K562 (cell line): Measurements from ENCODE around the gene NDUFA5. TPM values are rescaled to one million over a fixed set of nuclear protein-coding genes. Genes with fewer than 3 reads are reported as not detected.

Experiments used
- ASH1L ChIP-seq: fragments of 450-650 bp; IDR thresholded peaks from 2 replicates; pipeline ENCODE4 v1.6.1; 2018; ENCODE audit warnings: borderline replicate concordance, mild to moderate bottlenecking, low read depth; ENCODE audit not compliant: partially characterized antibody
- CGGBP1 ChIP-seq: fragments of 250-450 bp; sonication (Bioruptor Pico); IDR thresholded peaks from 2 replicates; pipeline ENCODE4 v1.9.0; 2021; ENCODE audit warnings: mild to moderate bottlenecking
- CREM ChIP-seq: IDR thresholded peaks from 2 replicates; pipeline ENCODE4 v1.6.1; 2014; ENCODE audit warnings: antibody characterized with exemption, low read depth
- DEAF1 ChIP-seq: fragments of 450-650 bp; formaldehyde crosslinking; IDR thresholded peaks from 2 replicates; pipeline ENCODE4 v1.4.0; 2020; ENCODE audit warnings: mild to moderate bottlenecking, moderate library complexity
- HDAC8 ChIP-seq: fragments of 450-650 bp; IDR thresholded peaks from 2 replicates; pipeline ENCODE4 v1.6.1; 2016; ENCODE audit warnings: mild to moderate bottlenecking, missing genetic modification characterization, moderate library complexity, missing compliant biosample characterization
- HDGF ChIP-seq: fragments of 450-650 bp; IDR thresholded peaks from 2 replicates; pipeline ENCODE4 v1.6.1; 2016
- NR2C2 ChIP-seq, 2 experiments: fragments of 200-800 bp in 1 of 2; sonication (Bioruptor generic) in 1 of 2; sonication (generic) in 1 of 2; formaldehyde crosslinking in 1 of 2; IDR thresholded peaks; 2 replicates each; pipeline versions ENCODE4 v1.6.1 to v1.8.0; 2016 to 2022; ENCODE audit warnings: mild to moderate bottlenecking in 1 of 2, missing compliant biosample characterization in 1 of 2, missing genetic modification characterization in 1 of 2, missing genetic modification reagents in 1 of 2
- NUFIP1 ChIP-seq: fragments of 450-650 bp; IDR thresholded peaks from 2 replicates; pipeline ENCODE4 v1.6.1; 2018; ENCODE audit not compliant: partially characterized antibody
- RFX7 ChIP-seq: fragments of 250-450 bp; sonication (Bioruptor Pico); IDR thresholded peaks from 2 replicates; pipeline ENCODE4 v1.5.1; 2021; ENCODE audit warnings: mild to moderate bottlenecking
- SRSF3 ChIP-seq: fragments of 200-400 bp; formaldehyde crosslinking; IDR thresholded peaks from 2 replicates; pipeline ENCODE4 v1.6.1; 2016; ENCODE audit warnings: mild to moderate bottlenecking, low read length, moderate library complexity; ENCODE audit not compliant: insufficient read depth
- TFAP4 ChIP-seq: sonication (generic); formaldehyde crosslinking; IDR thresholded peaks from 2 replicates; pipeline ENCODE4 v1.8.0; 2022; ENCODE audit warnings: missing genetic modification reagents, mild to moderate bottlenecking, moderate library complexity, borderline replicate concordance
- TGIF2 ChIP-seq: sonication (generic); formaldehyde crosslinking; IDR thresholded peaks from 2 replicates; pipeline ENCODE4 v1.8.1; 2022; ENCODE audit warnings: mild to moderate bottlenecking, missing genetic modification reagents, moderate library complexity
- U2AF2 ChIP-seq: fragments of 200-400 bp; formaldehyde crosslinking; optimal IDR thresholded peaks from 2 replicates; pipeline ENCODE3; 2017; ENCODE audit warnings: low read depth, mild to moderate bottlenecking, low read length
- USF1 ChIP-seq: sonication (generic); formaldehyde crosslinking; IDR thresholded peaks from 2 replicates; pipeline ENCODE4 v1.9.0; 2022; ENCODE audit warnings: mild to moderate bottlenecking, missing genetic modification reagents
- ZMIZ1 ChIP-seq, 2 experiments: fragments of 150-350 bp in 1 of 2; IDR thresholded peaks; 2 replicates each; pipeline ENCODE4 v1.6.1; 2012 to 2016; ENCODE audit warnings: low read depth in 2 of 2, low read length in 2 of 2, mild to moderate bottlenecking in 1 of 2, moderate library complexity in 1 of 2
- ZNF507 ChIP-seq: conservative IDR thresholded peaks from 2 replicates; pipeline ENCODE4 v1.6.1; 2017; ENCODE audit warnings: missing genetic modification characterization, missing compliant biosample characterization
- ZNF586 ChIP-seq: fragments of 450-650 bp; formaldehyde crosslinking; conservative IDR thresholded peaks from 2 replicates; pipeline ENCODE4 v1.4.0; 2020; ENCODE audit warnings: mild to moderate bottlenecking, moderate library complexity
- ZNF76 ChIP-seq: fragments of 250-450 bp; sonication (Bioruptor Pico); IDR thresholded peaks from 2 replicates; pipeline ENCODE4 v1.4.0; 2020; ENCODE audit warnings: mild to moderate bottlenecking, moderate library complexity, borderline replicate concordance
- polyA plus RNA-seq, 8 experiments: library from polyadenylated mRNA; depleted of rRNA in 4 of 8; stranded (reverse) in 5 of 8; unstranded in 3 of 8; fragments of >200 nt; fragmentation: Nextera tagmentation in 2 of 8; fragmentation: Illumina TruSeq in 1 of 8; extraction: Ambion mirVana in 2 of 8; extraction: Trizol in 1 of 8; gene quantifications; 2 replicates each; pipeline versions ENCODE4 v1.2.1 to v1.2.3, GENCODE V29; 2011 to 2014; ENCODE audit warnings: inconsistent platforms in 1 of 8, missing spikeins in 1 of 8
- total RNA-seq, 7 experiments: library from RNA; depleted of rRNA in 6 of 7; stranded (reverse); fragments of >200 nt in 6 of 7; fragmentation: Illumina TruSeq in 2 of 7; extraction: Trizol in 2 of 7; gene quantifications; 2 replicates each; pipeline versions ENCODE4 v1.2.1 to v1.2.3, GENCODE V29; 2011 to 2021; ENCODE audit warnings: low replicate concordance in 1 of 7

Gene NDUFA5
- total and polyA plus RNA-seq, 9 of the 15 experiments (the other 6 are each of a cell fraction or from before 2014, with no cell fraction given) = 155 to 677 (median 269) TPM

GRCh38 chr7:123538189-123538714, 19.4 kb downstream of the NDUFA5 start (continued):
- TF ChIP-seq NR2C2 (CRISPR knock-in tag; IDR thresholded peaks at IDR 0.05) = no peak
- peak; percentile 46; the same call in 1 of the 2 replicates for TF ChIP-seq NR2C2 (tag; IDR thresholded peaks at IDR 0.05)
- TF ChIP-seq RFX7 (CRISPR knock-in tag) = no peak
- TF ChIP-seq USF1 (CRISPR knock-in tag) = no peak
- no peak for TF ChIP-seq HDAC8
- TF ChIP-seq DEAF1 = no peak
- no peak for TF ChIP-seq ZNF76 (CRISPR knock-in tag)
- peak; percentile 27; the same call in 1 of the 2 replicates for TF ChIP-seq CREM
- no peak for TF ChIP-seq TFAP4 (CRISPR knock-in tag)
- no peak for TF ChIP-seq ZNF586 (CRISPR knock-in tag)
- no peak for TF ChIP-seq U2AF2
- no peak for TF ChIP-seq TGIF2 (CRISPR knock-in tag)
- TF ChIP-seq HDGF = no peak
- TF ChIP-seq SRSF3 = no peak
- no peak for TF ChIP-seq ZMIZ1 (IDR thresholded peaks at IDR 0.05; ENCODE audit: low read depth in 2 of 2, low read length in 2 of 2)
- TF ChIP-seq NUFIP1 = no peak
- no peak for TF ChIP-seq CGGBP1 (CRISPR knock-in tag)
- TF ChIP-seq ZNF507 (tag) = no peak
- TF ChIP-seq ASH1L = no peak
